GM21528 (cell line): ENCODE data around the gene CRKL.

ENCODE experiments used
- ATAC-seq: cut with Tn5 transposase; IDR thresholded peaks from one replicate; pipeline ENCODE4 v1.9.1; 2021; ENCODE audit warnings: mild to moderate bottlenecking, moderate library complexity; ENCODE audit not compliant: unreplicated experiment, low FRiP score

CRKL gene

DNA sequence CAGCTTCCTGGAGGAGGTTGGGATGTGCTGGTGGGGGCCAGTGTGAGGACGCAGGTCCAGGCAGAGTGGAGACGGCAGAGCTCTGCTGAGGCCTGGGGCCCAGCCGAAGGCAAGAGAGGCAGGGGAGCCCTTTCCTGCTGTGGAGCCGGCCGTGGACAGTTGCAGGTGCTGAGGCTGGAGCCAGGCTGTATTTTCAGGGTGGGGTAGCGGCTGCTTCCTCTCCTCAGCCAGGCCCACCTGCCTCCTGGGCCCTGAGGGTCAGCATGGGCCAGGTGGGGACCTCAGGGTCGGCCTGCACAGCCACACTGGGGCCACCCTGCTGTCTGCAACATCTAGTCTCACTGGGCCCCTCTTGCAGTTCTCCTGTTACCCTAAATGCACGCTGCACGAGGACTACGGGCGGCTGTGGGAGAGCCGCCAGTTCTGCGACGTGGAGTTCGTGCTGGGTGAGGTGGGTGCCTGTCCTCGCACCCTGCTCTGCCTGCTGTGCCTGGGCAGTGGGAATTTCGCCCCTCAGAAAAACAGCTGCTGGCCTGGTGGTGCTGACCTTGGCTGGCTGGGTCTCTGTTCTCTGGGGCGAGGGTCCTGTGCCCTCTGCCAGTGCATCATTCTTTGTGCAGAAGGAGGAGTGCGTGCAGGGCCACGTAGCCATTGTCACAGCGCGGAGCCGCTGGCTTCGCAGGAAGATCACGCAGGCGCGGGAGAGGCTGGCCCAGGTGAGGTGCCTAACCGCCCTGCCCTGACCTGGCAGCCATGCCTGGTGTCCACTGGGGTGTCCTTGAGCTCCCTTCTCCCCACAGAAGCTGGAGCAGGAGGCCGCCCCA, 76.3 kb downstream of the CRKL start:
- no peak for ATAC-seq

DNA sequence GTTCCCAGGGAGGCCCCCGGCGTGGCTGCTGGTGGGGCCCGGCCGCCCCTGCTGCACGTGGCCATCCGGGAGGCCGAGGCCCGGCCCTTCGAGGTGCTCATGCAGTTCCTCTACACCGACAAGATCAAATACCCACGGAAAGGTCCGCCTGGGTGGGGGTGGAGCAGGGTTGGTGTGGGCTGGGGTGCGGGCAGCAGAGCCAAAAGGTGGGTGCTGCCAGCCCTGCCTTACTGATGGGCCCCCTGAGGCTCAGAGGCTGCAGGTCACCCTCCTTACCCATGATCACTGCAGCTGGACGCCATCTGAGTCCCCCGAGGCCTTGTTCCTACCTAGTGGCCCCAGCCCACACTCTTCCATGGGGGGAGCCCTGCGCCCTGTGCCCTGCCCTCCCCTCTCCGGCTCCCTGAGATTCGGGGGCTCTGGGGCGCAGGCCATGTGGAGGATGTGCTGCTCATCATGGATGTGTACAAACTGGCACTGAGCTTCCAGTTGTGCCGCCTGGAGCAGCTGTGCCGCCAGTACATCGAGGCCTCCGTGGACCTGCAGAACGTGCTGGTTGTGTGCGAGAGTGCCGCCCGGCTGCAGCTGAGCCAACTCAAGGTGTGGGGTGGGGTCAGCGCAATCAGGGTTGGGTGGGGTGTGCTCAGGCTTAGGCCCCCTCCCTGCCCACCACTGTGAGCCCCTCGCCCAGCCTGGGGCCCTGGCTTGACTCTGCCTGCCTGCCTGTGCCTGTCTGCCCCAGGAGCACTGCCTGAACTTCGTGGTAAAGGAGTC, 77.1 kb downstream of the CRKL start:
- no peak for ATAC-seq

DNA sequence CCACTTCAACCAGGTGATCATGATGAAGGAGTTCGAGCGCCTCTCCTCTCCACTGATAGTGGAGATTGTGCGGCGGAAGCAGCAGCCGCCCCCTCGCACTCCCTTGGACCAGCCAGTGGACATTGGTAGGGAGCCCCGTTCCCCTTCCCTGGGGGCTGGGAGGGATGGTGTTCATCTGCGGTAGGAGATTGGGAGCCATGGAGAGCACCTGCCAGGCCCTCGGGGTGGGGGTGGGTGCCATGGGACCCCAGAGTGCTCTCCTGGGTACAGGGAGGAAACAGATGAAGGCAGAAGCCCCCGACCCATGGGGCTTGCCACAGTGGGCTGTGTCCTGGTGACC, 77.7 kb downstream of the CRKL start:
- ATAC-seq = no peak

DNA sequence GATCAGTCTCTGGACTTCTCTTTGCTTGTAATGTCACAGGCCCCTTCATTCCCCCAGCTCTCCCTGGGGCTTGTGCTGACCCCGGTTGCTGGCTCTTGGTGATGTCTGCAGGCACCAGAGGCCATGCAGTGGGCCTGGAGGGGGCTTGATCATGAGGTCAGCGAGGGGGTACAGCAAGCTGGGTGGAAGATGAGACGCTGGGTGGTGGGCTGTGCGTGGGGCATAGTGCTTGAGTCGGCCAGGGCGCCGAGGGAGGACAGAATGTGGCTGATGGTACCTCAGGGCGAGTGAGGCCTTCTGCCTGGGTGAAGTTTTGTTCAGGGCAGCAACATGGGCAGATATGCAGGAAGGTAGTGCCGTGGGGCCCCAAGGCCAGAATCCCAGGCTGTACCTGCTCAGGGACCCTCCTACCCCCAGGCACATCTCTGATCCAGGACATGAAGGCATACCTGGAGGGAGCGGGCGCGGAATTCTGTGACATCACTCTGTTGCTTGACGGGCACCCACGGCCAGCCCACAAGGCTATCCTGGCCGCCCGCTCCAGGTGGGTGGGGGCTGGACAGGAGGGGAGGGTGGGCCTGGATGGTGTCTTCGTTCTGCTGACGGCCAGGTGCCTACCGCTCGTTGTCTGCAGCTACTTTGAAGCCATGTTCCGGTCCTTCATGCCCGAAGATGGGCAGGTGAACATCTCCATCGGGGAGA, 78.3 kb downstream of the CRKL start:
- ATAC-seq = no peak

DNA sequence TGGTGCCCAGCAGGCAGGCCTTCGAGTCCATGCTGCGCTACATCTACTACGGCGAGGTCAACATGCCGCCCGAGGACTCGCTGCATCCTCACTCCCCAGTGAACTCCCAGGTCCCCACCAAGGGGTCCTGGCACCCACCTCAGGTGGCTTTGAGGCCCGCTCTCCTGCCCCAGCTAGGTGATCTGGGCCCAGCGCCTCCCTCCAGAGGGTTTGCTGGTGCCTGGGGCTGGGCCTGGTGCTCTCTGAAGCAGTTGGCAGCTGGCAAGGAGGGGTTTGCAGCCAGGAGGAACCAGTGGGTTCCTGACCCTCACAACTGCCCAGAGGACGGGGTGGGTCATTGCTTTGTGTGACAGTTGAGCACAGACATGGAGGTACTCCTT, 78.8 kb downstream of the CRKL start:
- no peak for ATAC-seq

DNA sequence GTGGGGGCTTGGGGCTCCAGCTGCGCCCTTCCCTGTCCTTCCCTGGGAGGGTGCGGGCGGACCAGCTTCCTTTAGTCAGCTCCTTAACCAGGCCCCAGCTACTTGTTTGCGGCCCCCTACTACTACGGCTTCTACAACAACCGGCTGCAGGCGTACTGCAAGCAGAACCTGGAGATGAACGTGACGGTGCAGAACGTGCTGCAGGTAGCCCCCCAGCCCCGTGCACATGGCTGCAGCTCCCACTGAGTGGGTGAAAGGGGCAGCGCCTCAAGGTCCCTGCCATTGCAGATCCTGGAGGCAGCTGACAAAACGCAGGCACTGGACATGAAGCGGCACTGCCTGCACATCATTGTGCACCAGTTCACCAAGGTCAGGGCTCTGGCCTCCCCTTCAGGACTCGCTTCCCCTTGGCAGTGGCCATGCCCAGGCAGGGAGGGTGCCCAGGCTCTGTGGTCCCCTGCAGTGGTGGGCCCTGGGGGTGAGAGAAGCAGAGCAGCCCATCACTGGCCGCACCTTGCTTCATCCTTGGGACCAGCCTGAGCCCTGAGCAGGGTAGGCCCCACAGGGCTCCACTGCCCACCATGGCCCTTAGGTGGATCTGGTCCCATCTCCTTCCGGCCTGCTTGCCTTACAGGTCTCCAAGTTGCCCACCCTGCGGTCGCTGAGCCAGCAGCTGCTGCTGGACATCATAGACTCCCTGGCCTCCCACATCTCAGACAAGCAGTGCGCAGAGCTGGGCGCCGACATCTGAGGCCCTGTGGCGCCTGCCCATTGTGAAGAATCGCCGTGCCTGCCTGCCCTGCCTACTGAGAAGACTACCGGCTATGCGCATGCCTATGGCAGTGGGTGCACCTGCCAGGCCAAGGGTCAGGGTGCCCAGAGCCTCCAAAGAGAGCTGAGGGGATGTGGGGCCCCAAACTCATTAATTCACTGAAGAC, 79.7 kb downstream of the CRKL start:
- ATAC-seq = no peak

DNA sequence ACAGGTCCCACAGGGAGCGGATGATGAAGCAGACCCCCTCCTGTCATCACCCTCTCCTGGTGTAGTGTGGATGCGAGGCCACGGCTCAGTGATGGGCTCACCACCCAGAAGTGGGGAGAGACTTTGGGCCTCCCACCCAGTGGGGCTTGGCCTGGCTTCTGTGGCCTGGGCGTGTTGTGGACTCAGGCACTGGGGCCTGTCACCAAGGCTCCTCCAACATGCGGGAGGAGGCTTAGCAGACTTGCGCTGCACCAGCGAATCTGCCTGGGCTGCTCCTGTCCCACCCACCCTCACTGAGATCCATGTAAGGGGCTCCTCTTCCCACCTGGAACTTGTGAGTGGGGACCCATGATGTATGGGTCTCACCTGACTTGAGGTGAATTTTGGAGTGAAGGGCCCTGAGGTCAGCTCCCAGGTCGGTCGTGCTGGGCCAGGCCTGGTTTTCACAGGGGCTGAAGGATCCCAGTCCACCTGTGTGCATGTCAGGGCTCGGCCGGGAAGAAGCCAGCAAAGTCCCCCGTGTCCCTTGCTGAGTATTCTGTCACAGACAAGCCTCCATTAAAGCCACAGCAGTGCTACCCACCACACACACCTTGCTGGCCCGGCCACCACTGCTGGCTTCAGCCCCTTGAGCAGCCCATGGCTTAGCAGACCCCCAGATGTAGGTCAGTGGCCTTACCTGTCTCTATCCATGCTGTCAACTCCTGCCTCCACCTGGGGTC, 80.5 kb downstream of the CRKL start:
- ATAC-seq = no peak

DNA sequence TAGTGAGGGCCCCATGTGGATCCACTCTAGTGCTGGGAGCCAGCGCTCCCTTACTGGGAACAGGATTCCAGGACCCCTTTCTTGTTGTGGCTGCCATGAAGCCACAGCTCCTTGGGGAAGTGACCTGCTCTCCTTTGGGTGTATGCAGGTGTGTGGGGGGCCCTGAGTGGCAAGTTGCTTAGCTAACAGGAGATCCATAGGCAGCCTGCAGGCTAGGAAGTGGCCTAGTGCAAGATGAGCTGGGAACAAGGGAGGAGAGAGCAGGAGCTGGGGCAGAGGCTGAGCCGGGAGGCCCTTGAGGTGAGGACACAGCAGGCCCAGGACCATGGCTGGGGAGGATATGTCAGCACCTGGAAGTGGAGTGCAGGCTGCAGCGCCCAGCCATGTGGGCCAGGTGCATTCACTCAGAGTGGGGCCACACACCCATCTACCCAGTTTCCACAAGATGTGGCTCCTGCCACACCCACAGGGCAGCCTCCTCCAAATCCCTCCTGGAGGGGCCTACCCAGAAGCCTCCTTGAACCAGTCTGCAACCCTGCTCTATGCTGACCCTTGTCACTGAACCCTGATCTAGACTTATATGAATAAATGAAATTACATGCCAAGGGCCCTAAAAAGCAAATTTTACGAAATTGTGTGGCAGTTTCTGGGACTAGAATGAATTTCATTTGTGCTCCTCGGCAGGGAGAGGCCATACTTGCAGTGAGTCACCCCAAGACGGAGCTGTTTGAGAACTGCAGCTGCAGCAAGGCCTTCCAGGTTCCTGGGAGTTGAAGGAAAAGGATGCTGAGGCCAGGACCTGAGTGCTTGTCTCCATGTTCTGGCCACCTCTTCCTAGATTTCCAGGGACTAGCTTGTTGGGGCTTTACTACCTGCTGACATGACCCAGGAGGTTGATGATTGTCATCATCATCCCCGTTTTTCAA, 81.5 kb downstream of the CRKL start:
- no peak for ATAC-seq

DNA sequence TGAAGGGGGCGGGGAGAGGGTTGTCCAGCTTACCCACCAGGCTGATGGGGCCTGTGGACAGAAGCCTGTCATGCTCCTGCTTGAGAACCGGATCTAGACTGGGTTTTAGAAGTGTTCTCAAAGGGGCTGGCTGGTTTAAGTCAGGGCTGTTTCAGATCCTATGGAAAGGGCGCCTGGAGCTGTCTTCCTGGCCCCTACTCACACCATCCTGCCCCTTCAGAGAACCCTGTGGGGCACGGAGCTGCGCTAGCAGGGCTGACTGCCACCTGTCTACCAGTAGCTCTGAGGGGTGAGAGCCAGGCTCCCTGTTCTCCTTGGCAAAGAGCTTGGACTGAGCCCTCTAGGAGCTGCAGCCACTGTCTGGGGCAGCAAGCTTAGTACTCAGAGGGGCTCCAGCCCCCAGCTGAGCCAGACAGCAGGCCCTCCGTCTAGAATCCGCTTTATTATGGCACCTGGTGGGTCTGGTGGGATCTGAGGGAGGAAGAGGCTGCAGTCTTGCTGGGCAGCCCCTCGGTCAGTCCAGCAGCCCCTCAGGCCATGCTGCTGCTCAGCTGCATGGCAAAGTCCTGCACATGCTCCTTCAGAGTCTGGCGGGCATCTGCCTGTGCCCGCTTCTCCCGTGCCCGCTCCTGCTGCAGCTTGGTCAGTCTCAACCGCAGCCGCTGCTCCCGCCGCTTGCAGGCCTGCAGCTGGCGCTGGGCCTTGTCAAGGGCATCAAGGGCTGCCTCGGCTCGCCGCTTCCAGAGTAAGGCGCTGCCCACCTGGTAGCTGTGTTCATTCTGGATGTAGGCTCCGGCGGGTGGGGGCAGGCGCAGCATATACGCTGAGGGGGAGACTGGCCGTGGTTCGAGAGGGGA, 82.4 kb downstream of the CRKL start:
- no peak for ATAC-seq

DNA sequence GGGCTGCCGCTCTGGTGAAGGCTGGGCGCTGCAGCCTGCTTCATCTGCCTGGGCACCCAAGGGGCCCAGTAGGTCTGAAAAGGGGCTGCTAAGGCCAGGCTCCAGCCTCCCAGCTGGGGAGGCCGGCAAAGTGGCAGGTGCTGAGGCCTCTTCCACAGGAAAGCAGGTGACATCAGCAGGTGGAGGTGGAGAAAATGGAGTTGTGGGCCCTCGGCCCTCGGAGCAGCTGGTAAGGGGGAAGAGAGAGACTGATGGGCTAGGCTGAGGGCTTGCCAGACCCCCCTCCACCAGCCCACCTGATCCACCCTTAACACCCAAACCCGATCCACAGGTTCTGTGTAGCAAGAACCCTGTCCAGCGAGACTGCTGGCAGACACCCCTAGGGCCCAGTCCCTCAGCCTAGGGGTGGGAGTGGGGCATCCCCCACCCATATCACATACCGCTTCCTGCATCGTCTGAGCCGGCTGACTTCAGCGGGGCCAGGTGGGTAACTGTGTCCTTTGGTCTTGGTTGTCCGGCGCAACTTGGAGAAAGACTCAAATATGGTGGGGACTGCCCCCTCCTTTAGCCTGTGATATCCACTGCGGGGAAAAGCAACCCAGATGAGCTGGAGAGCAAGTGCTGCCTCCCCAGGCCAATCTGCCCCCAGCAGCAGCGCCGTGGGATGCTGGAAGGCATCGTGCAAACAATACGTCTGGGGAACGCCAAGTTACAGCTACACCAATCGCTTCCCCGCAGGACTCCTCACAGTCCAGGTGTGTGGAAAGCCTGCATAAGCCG, 83.2 kb downstream of the CRKL start:
- no peak for ATAC-seq

DNA sequence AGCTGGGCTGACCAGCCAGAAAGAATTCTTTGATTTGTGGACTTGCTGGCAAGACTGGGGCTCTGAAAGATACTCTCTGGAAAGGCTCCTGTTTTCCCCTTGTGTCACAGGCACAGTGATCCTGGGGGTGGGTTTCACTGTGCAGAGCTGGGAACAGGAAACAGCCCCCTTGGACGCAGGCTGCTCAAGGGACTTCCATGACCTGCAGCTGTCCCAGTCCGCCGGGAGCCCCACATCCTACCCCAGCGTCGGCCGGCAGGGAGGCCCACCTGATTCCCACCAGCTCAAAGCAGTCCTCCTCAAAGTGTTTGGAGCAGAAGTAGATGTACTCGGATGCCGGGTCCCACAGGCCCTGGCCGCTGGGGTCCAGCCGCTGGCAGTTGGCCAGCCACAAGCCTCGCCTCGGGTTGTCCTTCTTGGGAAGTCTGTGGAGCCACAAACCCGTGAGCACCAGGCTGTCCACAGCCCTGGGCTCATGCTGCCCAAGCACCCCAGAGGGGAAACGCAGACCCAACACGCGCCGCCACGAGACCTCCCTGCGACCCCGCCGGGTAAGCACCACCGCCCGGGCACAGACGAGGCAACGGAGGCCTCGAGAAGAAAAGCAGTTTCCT, 83.9 kb downstream of the CRKL start:
- ATAC-seq = no peak

DNA sequence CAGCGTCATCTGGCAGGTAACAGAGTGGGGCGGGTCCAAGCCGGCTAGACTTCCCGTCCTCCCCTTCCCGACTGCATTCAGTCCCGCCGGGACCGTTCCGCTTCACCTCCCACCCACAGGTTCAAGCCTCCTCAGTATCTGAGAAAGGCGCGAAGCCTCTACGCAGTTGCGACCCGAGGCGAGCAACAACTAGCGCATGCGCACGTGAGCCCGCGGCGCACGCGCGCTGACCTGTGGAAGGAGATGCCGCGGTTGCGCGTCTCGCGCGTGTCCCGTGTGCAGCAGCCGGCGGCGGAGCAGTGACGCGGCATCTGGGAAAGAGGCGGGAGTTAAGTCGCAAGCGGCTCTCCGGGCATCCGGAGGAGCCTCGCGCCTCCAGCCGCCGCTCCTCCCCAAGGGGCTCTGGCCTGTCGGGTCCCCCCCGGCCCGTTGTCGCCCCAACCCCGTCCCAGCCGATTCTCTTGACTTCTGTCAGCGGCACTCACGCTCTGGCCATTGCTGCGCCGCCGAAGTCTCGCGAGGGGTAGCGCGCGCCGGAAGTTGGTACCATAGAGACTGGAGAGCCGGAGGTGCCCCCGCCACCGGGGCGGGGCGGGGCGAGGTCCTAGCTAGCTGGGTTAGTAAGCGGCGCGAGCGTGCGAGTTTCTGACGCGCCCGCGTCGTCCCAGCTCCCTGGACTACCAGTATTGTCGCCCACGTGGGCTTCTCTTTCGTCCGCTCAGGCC, 84.6 kb downstream of the CRKL start, which contains the start of gene THAP7:
Gene THAP7 (minus strand): TSS at position 518 of the 725 bp plus-strand sequence. CDS start 207 bp downstream, at position 311.
- ATAC-seq = peak; percentile 78
